Peyer's patch (tissue), 4 donors: ENCODE measurements around the gene TRIM25.

Experiments used
- CTCF ChIP-seq, 6 experiments: fragments of 450-650 bp in 4 of 6; fragments of 200-600 bp in 2 of 6; sonication (generic) in 1 of 6; IDR thresholded peaks; one replicate each; pipeline ENCODE4 v1.5.1; 2017 to 2019; ENCODE audit warnings: antibody characterized with exemption in 6 of 6, mild to moderate bottlenecking in 3 of 6, moderate library complexity in 1 of 6
- POLR2A ChIP-seq, 2 donors: fragments of 450-650 bp; IDR thresholded peaks; one replicate each; pipeline ENCODE4 v1.5.1; 2017; ENCODE audit warnings: antibody characterized with exemption in 2 of 2, mild to moderate bottlenecking in 2 of 2, moderate library complexity in 2 of 2

GRCh38 chr17:56913867-56914580 lies at the start of gene TRIM25:
- TF ChIP-seq POLR2A (IDR thresholded peaks at IDR 0.05) (peak; percentile 98 to 99), CTCF (IDR thresholded peaks at IDR 0.05) (no peak)
